ENCODE results near the gene MYT1. TPM values are rescaled to one million over a fixed set of nuclear protein-coding genes. Genes with fewer than 3 reads are reported as not detected.

Gene MYT1
- total and polyA plus RNA-seq, 2 of the 13 experiments (the other 11 are each of a cell fraction or from before 2014, with no cell fraction given) = 0.58 to 2.5 TPM

- TF ChIP-seq, protein P1, sequence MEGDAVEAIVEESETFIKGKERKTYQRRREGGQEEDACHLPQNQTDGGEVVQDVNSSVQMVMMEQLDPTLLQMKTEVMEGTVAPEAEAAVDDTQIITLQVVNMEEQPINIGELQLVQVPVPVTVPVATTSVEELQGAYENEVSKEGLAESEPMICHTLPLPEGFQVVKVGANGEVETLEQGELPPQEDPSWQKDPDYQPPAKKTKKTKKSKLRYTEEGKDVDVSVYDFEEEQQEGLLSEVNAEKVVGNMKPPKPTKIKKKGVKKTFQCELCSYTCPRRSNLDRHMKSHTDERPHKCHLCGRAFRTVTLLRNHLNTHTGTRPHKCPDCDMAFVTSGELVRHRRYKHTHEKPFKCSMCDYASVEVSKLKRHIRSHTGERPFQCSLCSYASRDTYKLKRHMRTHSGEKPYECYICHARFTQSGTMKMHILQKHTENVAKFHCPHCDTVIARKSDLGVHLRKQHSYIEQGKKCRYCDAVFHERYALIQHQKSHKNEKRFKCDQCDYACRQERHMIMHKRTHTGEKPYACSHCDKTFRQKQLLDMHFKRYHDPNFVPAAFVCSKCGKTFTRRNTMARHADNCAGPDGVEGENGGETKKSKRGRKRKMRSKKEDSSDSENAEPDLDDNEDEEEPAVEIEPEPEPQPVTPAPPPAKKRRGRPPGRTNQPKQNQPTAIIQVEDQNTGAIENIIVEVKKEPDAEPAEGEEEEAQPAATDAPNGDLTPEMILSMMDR (CRISPR knock-in tag; IDR thresholded peaks at IDR 0.05) = no peak
- TF ChIP-seq ZNF564 (CRISPR knock-in tag; IDR thresholded peaks at IDR 0.05) = 0 out of 2 replicates have a peak, but pooled peaks have one; percentile 46
- no peak for TF ChIP-seq HIVEP1 (CRISPR knock-in tag; IDR thresholded peaks at IDR 0.05)
- TF ChIP-seq RXRA (CRISPR knock-in tag; IDR thresholded peaks at IDR 0.05) = peak; percentile 40; the same call in 1 of the 2 replicates
- TF ChIP-seq, protein P2, sequence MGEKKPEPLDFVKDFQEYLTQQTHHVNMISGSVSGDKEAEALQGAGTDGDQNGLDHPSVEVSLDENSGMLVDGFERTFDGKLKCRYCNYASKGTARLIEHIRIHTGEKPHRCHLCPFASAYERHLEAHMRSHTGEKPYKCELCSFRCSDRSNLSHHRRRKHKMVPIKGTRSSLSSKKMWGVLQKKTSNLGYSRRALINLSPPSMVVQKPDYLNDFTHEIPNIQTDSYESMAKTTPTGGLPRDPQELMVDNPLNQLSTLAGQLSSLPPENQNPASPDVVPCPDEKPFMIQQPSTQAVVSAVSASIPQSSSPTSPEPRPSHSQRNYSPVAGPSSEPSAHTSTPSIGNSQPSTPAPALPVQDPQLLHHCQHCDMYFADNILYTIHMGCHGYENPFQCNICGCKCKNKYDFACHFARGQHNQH (CRISPR knock-in tag; IDR thresholded peaks at IDR 0.05) = peak; percentile 45; the same call in 1 of the 2 replicates
- TF ChIP-seq ARID5B (CRISPR knock-in tag; IDR thresholded peaks at IDR 0.05) = peak; percentile 43; the same call in 1 of the 2 replicates
- TF ChIP-seq ZKSCAN1 (IDR thresholded peaks at IDR 0.05; ENCODE audit: low read length) = no peak
- TF ChIP-seq ZNF83 (CRISPR knock-in tag; IDR thresholded peaks at IDR 0.05; ENCODE audit: borderline replicate concordance) = no peak
- peak; percentile 34 for TF ChIP-seq ZNF687 (CRISPR knock-in tag; IDR thresholded peaks at IDR 0.05)
- peak; percentile 51; the same call in 1 of the 2 replicates for TF ChIP-seq THAP11 (CRISPR knock-in tag; IDR thresholded peaks at IDR 0.05)
- no peak for TF ChIP-seq ATM (IDR thresholded peaks at IDR 0.05; ENCODE audit: borderline replicate concordance)
- TF ChIP-seq ZFYVE20 (CRISPR knock-in tag; IDR thresholded peaks at IDR 0.05; ENCODE audit: borderline replicate concordance, low read depth) = no peak
- no peak for TF ChIP-seq XBP1 (CRISPR knock-in tag; IDR thresholded peaks at IDR 0.05)
- TF ChIP-seq ZNF230 (CRISPR knock-in tag; IDR thresholded peaks at IDR 0.05) = no peak
- peak; percentile 57; the same call in 1 of the 2 replicates for TF ChIP-seq TSC22D2 (CRISPR knock-in tag; IDR thresholded peaks at IDR 0.05; ENCODE audit: borderline replicate concordance)
- peak; percentile 55; the same call in 1 of the 2 replicates for TF ChIP-seq FOXK1 (CRISPR knock-in tag; IDR thresholded peaks at IDR 0.05; ENCODE audit: borderline replicate concordance, low read depth)
- peak; percentile 75; the same call in 1 of the 2 replicates for TF ChIP-seq MXD4 (CRISPR knock-in tag; IDR thresholded peaks at IDR 0.05)
- TF ChIP-seq XRCC5 (optimal IDR thresholded peaks at IDR 0.05; ENCODE audit: low read length) = no peak
- no peak for TF ChIP-seq ZNF136 (CRISPR knock-in tag; IDR thresholded peaks at IDR 0.05; ENCODE audit: low read depth)
These were observed 28.2 kb downstream of the MYT1 start (continued) for GRCh38 chr20:64192406-64192805.

Data from HepG2 (cell line).